ENCODE data around the gene FADS2.

FADS2 gene

GRCh38 chr11:61838921-61839320 lies 10.8 kb downstream of the FADS2 start:
- TF ChIP-seq CTCF (conservative IDR thresholded peaks at IDR 0.05; ENCODE audit: low read length), result no peak
- H3K4me3 ChIP-seq (ENCODE audit: low read length), result no peak overlapping the region
- no peak for DNase-seq (ENCODE audit: low read depth)

GRCh38 chr11:61839742-61840141 lies 11.6 kb downstream of the FADS2 start:
- no peak for TF ChIP-seq CTCF (conservative IDR thresholded peaks at IDR 0.05; ENCODE audit: low read length)

GRCh38 chr11:61840371-61840770 lies 12.3 kb downstream of the FADS2 start:
- H3K4me3 ChIP-seq (ENCODE audit: low read length), result no peak overlapping the region
- no peak for TF ChIP-seq CTCF (conservative IDR thresholded peaks at IDR 0.05; ENCODE audit: low read length)
- no peak for DNase-seq (ENCODE audit: low read depth)

More at GRCh38 chr11:61839742-61840141, 11.6 kb downstream of the FADS2 start:
- no peak for DNase-seq (ENCODE audit: low read depth)
- no peak overlapping the region for H3K4me3 ChIP-seq (ENCODE audit: low read length)

GRCh38 chr11:61841636-61842527 lies 13.8 kb downstream of the FADS2 start:
- no peak overlapping the region for H3K4me3 ChIP-seq (ENCODE audit: low read length)
- no peak for TF ChIP-seq CTCF (conservative IDR thresholded peaks at IDR 0.05; ENCODE audit: low read length)
- DNase-seq (ENCODE audit: low read depth), result no peak

GRCh38 chr11:61842528-61842820 lies 14.4 kb downstream of the FADS2 start:
- DNase-seq (ENCODE audit: low read depth), result no peak
- TF ChIP-seq CTCF (conservative IDR thresholded peaks at IDR 0.05; ENCODE audit: low read length), result no peak
- no peak overlapping the region for H3K4me3 ChIP-seq (ENCODE audit: low read length)

- no peak for DNase-seq (ENCODE audit: low read depth)
- H3K4me3 ChIP-seq (ENCODE audit: low read length), result no peak overlapping the region
- no peak for TF ChIP-seq CTCF (conservative IDR thresholded peaks at IDR 0.05; ENCODE audit: low read length)
Measured at GRCh38 chr11:61844909-61845565, 16.9 kb downstream of the FADS2 start.
